CD4-positive, alpha-beta T cell treated with Interleukin-17A for 1 hour (primary cell): Measurements from ENCODE around the gene CAMK1G.
A peak's percentile ranks its signal among the peaks of the same experiment; 100 is the strongest.

Source experiments
- DNase-seq: peaks from one replicate; pipeline ENCODE4 v3.0.0-alpha.2; 2020

The CAMK1G gene

DNA sequence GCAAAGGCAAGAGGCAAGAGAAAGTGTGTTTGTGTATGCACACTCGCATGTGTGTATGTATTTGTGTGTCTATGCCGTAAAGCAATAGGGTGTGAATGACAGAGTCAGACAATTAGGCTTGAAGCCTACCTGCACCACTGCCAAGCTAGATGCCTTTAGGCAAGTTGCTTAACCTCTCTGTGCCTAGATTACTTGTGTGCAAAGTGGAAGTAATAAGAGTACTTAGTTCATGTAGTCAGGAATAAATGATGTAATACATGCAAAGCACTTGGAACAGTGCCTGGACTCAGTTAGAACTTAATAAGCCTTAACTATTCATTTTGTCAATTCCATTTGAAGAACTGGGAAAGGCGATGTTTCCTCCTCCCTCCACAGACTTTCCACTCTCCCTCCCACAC is 37.0 kb downstream of the CAMK1G start:
- DNase-seq, result no peak

DNA sequence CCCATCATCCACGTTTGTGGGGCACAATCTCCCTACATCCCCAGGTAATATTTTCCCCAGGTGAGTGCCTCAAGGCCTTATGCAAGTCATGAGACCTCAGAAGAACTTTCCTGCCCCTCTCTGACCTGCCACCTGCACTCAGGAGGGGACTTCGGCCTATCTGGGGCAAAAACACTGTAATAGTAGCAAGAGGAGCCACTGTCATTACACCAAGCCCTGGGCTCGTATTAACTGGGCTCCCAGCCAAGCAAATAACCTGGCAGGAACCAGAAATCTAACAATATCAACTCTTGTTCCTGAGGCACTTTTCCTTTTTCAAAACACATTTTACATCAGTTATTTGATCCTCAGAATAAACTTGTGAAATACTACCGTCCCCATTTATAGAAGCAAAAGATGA is 37.8 kb downstream of the CAMK1G start:
- DNase-seq, result no peak

DNA sequence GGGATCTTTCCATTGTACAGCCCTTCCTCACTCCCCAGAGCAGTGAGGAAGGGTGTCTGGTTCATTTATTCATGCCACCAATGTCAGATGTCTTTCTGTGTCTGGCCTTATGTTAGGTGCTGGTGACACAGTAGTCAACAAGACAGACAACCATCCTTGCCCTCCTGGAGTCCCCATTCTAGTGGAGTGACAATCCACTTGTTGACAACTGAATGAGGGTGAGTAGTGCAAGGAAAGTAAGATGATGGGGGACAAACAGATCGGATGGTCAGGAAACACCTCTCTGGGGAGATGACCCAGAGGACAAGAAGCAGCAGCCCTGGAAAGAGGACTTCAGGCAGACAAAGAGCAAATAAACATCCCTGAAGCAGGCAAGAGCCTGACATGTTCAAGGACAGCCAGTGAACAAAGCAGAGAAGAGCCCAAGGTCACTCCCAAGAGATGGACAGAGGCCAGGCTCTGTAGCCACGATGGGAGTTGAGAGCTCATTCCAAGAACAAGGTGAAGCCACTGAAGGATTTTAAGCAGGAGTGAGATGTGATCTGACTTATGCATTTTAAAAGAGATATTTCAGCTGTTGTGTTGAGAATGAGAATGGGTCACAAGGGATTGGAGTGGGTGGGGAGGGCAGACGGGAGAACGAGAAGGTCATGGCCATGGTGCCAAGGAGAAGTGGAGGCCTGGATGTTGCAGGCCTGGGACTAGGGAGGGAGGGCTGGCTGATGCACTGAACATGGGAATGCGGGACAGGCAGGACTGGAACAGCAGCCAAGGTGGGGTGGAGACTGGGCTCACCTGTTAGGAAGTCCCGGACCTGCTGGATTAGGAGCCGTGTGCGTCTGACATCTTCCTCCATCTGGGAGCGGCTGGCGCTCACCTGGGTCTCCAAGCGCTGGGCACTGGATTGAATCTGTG is 38.5 kb downstream of the CAMK1G start:
- DNase-seq, result no peak

DNA sequence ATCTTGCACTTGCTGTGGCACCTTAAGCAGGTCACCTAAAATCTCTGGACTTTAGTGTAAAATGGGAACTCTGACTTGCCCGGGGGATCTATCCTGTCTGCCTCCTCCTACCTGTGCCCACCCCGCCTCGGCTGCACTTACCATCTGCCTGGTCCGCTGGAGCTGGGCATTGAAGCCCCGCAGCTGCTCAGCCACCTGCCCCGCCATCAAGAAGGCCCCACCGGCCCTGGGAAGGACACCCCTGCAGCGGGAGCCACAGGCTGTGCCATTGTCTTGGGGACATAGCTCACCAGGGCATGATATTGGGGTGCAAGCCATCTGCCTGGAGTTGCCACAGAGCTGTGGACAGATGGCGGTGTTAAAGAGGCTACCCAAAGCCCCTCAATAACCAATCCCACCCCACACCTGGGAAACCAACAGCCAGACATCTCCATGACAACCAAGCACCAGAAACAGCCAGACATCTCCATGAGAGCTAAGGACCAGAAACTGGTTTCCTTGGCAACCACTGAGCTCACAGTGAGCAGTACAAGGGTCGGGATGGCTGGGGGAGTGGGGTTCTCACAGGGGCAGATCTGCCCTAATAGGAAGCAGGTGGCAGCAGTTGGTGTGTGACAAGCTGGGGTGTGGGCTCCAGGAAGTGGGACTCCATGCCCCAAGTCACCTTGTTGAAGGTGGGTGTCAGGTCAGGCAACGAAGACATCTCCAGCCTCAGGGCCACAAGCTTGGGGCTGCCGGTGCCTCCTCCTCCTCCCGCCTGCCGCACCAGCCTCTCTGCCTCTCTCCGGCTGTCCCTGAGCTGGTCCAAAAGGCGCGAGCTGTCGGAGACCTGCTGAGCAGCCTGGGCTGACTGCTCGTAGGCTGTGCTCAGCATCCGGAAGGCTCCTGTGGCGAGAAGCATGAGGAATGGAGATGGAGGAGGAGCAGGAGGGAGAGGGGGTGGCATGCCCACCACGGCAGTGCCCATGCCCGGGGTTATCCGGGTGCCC is 39.6 kb downstream of the CAMK1G start:
- DNase-seq, result no peak

DNA sequence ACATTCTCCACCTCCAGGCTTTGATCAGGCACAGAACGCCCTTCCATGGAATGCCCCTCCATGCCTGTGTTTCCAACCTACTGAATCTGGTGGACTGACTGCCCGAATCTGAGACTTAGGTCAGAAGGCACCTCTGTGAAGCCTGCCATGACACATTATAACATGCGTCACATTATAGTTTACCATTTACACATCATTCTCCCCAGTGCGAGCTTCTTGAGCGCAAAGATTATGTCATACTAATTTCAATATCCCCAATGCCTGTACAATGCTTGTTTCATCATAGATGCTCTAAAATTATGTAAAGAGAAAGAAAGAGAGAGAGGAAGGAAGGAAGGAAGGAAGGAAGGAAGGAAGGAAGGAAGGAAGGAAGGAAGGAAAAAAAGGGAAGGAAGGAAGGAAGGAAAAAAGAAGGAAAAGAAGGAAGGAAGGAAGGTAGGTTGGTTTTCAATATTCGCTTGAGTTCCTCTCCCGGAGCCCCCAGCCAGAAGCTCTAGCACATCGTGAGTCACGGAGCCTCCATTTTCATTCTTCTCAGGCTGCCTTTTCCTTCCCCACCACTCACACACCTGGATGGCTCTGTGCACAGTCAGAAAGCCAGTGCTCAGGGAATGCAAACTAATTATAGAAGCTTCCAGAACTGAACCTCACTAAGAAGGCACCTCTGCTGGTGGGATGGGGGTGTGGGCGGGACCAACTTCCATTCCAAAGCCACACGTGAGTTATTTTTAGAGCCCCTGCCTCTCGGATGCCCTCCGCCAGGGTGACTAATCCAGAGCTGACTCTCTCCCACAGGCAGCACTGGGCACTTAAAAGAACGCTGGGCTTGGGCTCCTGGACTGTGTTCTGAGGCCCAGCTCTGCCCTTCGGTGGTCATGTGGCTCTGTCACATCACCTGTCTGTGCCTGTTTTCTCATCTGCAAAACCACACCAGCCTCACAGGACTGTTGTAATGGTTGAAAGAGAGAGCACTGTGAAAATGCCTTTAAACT is 41.3 kb downstream of the CAMK1G start:
- no peak for DNase-seq

DNA sequence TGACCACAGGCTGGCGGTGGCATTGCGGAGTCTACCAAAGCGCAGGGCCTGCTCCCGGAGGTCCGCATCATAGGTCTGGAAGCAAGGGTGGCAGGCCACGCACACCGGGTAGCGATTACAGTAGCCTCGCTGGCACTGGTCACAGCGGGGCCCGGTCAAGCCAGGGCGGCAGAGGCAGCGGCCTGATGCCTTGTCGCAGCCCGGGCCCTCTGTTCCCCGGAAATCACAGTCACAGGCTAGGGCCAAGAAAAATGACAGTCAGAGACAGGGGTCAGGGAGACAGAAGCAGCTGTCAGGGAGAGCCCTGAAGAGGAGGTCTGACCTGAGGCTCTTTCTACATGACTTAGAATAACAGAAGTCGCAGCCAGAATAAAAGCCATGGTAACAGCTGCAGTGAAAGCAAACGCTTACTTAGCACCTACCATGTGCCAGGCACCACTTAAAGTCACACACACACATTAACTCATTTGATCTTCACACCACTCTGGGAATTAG is 42.3 kb downstream of the CAMK1G start:
- no peak for DNase-seq

DNA sequence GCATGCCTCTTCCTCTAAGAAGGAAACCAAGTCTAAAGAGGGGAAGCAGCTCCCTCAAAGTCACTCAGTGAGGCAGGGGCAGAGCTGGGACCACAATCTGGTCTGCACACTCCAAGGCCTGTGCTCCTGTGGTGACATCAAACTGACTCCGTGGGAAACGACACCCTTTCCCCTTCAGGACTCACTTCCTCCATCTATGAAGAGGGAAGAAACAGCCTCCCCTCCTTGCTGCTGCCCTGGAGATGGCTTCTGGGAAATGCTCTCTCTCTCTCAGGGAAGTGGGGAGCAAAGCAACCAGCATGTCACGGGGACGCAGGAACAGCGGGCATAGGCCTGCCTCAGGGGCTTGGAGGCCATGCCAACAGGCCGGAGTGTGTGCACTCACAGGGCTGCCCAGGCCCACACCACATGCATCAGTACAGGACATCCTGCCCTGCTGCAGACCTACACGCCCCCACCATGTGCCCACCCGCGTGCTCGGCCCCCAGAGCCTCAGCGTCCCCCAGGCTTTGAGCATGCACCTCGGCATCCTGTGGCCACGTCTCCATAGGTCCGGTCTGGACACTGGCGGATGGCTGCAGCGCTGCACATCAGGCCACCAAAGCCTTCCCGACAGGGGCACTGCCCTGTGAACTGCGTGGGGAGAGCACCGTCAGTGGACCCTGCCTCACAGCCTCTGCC is 43.0 kb downstream of the CAMK1G start:
- DNase-seq, result no peak

DNA sequence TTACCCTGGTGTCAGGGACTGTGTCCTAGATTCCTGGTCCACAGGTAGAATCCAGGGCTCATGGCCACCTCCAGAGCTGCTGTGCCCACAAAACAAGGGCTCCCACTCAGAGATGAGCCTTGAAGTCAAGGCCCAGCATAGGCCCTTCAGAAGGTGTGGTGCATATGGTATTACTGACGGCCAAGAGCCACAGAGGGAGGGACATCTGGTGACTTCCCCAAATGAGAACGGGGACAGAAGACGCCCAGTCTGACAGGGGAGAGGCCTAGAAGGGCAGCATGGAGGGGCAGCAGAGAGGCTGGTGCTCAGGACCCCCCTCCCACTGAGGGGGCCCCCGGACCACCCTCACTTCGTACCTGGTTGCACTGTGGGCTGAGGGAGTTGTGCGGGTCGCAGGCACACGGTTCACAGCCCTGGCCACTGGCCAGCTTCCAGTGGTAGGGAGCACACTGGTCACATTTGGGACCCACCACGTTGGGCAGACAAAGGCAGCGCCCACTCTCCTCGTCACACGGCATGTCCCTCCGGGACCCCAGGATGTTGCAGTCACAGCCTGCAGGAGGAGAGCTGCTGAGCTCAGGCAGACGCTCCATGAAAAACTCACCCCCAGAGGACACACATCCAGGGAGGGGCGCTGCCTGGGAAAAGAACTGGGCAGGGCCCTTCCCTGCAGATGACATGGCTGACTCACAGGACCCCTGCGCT is 43.7 kb downstream of the CAMK1G start:
- DNase-seq, result peak; percentile 12

DNA sequence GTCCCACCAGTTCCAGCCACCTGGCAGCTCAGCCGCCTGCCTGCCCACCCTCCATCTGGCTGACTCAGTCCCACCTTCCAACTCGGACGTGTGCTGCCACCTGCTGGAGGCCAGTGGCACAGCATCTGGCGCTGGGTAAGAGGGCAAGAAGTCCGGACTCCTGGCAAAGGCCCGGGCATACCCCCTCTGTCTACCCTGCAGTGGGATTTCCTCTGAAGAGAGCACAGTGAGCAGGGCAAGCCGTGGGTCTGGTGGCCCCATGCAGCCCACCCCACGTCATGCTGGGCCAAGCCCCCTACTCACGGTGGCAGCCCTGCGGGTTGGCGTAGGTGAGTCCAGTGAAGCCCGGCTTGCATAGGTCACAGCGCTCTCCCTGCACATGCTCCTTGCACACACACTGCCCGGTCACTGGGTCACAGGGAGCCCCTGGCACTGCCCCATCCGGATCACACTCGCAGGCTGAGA is 44.2 kb downstream of the CAMK1G start:
- peak; percentile 72 for DNase-seq

DNA sequence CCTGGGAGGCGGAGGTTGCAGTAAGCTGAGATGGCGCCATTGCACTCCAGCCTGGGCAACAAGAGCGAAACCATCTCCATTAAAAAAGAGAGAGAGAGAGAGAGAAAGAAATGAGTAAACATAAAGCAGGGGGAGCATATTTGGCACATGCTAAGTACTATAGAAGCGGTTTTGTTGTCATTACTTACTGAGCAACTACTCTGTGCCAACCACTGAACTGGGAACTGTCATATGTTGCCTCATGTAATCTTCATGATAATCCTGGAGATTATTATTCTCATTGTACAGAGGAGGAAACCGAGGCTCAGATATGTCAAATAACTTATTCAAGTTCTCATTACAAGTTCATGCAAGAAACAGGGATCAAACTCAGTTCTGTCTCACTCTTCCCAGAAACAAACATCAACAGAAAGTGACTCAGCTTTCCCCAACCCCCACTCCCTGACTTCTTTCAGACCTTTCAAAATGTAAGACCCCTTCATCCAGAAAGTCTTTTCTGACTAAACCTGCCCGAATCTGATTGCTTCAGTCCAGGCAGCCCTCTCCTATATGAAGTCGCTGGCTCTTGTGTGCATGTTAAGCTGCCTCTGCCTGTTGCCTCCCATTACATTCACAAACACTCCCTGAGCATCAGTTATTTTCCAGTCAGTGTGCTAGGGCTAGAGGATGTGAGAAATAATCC is 45.2 kb downstream of the CAMK1G start:
- no peak for DNase-seq

DNA sequence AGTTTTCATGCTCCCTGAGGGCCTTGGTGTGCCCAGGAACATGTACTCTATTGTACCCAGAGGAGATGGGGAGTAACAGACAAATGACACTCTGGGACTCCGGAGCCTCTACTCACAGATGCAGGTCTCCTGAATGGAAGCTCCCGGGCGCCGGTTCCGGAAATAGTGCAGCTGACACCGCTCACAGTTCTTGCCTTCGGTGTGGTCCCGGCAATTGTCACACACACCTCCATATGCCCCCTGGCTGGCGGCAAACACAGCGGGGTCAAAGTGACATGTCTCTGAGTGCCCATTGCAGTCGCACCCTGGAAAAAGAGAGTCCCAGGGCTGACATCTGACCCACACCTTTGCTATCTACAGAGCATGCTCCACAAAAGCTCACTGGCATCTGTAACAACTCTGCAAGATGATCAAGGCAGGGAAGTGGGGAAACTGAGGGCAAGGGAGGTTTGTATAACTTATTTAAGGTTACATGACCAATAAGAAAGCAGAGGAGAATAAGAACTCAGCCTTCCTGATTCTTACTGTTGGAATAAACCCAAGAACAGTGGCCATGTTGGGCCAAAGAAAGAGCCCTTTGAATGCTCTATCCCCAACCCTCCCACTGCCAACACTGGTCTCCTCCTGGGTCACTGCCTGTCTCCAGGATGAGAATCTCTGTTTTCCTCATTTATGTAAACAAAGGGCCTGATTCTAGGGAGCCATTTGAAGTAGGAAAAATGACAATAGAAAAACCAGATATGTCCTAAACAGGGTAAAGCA is 46.3 kb downstream of the CAMK1G start:
- no peak for DNase-seq

DNA sequence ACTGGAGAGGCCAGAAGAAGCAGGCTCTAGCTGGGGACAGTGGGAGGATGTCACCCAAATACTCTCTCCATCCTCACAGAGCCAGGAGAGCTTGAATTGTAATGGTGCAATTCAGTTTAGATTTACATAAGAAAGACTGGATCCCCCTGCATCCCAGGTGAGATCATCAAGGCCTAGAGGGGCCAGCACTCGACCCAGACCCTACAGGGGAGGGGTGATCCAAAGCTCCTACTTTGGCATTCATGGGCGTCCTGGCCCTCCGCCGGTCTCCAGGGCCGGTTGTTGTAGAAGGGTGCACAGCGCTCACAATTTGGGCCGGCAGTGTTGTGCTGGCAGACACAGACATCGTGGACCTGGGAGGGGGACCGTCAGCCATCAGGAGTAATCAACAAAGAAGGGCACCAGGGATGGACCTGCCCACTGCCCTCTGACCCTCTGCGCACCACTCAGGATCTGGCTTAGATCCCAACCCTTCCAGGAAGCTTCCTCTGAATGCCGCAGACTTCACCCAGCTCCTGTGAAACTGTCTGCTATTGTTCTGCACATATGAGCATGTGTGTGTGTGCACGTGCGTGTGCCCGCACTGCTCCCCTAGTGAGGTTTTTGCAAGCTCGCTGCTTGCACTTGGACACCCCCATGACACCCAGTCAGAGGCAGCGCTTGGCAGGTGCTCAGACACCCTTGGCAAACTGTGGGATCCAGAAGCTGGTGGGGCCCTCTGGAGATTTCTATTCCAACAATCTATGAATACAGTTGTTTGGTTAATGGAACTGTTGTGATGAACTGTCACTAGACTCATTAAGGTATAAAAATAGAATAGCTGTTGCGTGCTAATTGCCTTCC is 47.1 kb downstream of the CAMK1G start:
- no peak for DNase-seq

DNA sequence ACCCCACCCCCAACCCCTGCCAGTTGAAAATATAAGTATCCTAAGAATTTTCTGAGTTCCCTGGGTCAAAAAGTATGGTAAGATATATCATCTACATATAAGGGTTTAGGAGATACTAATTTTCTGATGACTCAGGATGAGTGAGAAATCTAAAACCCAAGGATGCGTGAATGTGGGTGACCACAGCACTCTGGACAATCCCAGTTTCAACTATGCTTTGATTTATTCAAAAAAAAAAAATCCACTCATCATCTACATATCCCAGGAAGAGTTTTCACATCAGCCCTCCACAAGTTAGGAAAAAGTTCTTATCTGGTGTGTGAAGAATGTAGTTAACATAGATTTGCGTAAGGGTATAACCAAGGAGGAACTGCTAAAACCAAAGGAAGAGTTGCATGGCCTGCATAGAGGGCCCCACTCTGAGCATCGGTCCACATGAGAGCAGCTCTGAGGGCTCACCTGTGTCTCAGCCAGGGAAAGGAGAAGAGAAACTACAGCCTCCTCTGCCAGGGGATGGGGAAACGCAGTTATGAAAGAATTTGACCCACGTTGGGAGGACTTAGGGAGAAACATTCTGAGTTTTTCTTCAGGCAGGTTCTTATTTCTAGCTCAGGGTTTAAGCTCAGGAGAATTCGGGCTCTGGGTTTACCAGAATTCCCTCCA is 50.0 kb downstream of the CAMK1G start:
- DNase-seq, result no peak

DNA sequence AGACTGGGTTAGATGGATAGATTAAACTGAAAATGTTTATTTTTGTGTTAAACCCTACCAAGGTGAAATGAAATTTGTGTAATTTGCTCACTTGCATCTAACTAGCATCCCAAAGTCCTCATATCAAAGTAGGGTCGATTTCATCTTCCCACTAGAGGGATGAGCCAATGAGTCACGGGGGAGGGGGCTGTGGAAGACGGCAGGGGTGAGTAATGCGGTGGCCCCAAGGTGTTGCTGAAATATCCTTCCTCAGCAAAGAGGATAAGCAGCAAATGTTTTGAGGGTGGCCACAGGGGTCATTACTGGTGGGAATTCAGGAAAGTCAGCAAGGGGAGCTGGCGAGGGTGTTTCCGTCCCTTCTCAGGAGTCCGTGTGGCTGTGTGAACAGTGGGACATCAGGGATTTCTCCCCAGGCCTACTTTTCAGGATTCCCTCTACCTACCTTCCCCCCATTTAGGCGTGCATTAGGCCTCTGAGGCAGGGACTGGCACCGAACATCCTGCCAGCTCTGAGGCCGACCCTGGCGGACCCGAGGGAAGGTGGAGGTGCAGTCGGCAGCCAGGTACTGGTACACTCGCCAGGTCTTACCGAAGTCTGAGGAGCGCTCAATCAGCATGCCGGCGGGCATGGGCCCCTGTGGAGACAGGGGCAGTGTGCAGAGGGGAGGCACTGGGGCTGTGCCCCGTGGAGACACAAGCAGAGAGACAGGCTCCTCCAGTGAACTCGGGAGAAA is 50.7 kb downstream of the CAMK1G start:
- no peak for DNase-seq

DNA sequence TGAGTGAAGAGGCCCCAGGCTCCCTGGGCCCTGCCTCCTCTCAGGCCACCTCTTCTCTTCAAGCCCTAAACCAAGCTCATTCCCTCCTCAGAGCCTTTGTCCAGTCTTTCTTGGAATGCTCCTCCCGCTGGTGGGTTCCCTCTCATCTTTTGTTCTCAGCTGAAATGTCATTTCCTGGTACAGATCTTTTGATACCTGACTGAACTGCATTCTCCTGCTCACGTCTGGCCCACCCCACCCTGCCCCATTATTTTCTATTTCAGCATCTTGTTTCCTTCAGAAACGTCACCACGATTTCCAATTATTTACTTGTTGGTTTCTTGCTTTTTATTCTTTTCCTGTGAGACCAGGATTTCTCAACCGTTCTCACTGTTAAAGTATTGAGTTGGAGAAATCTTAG is 52.3 kb downstream of the CAMK1G start:
- no peak for DNase-seq

DNA sequence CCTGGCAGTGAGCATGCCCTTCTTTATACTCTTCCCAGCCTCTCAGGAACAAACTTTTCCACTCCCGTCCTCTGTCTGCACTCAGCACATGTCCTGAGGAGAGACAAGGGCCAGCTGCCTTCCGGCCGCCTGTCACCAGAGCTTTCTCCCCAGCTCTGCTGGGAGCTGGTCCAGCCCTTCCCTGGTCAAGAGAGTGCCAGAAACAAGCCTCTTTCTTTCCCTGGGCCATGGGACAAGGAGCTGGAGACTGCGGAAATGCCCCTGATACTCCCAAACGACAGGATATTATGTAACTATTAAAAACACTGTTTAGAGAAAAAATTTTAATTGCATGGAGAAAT is 58.3 kb downstream of the CAMK1G start:
- no peak for DNase-seq

DNA sequence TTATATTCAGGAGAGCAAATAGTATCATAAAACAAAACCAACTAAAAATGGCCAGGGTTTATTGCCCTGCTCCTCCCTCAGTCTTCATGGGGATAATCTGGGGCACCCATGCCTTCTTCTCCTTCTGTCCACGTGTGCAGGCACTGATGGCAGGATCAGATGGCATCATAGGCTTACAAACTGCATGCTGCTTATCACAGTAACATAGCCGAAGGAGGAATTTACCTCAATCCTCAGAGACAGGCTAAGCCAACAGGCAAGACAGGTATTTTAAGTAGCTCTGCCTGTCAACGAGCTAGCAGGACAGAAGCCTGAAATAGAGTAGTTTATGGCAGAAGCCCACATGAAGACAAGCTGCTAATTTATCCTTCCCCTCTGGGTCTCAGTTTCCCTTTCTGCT is 59.3 kb downstream of the CAMK1G start:
- DNase-seq, result no peak
